NCI-H1417 treated with DMSO at 0.1 percent for 48 hours (cell line): Measurements from ENCODE around the gene CLDN11.

Experiments used
- DNase-seq: peaks from one replicate; lab custom pipeline; 2025; lab: John Stamatoyannopoulos, UW

Gene CLDN11

GRCh38 chr3:170471149-170471548 is 52.5 kb downstream of the CLDN11 start:
- DNase-seq: no peak

- DNase-seq: no peak
Measured at GRCh38 chr3:170473358-170473757, 54.7 kb downstream of the CLDN11 start.

GRCh38 chr3:170475092-170475685 is 56.5 kb downstream of the CLDN11 start:
- no peak for DNase-seq

- no peak for DNase-seq
Measured at GRCh38 chr3:170476291-170476690, 57.6 kb downstream of the CLDN11 start.

- no peak for DNase-seq
Measured at GRCh38 chr3:170477395-170477794, 58.7 kb downstream of the CLDN11 start.

GRCh38 chr3:170480111-170480510 is 61.4 kb downstream of the CLDN11 start:
- no peak for DNase-seq

GRCh38 chr3:170482199-170482598 is 63.5 kb downstream of the CLDN11 start:
- no peak for DNase-seq

GRCh38 chr3:170483485-170484262 is 65.0 kb downstream of the CLDN11 start:
- no peak for DNase-seq
